ENCODE results near the gene NTM.

NTM gene

DNA sequence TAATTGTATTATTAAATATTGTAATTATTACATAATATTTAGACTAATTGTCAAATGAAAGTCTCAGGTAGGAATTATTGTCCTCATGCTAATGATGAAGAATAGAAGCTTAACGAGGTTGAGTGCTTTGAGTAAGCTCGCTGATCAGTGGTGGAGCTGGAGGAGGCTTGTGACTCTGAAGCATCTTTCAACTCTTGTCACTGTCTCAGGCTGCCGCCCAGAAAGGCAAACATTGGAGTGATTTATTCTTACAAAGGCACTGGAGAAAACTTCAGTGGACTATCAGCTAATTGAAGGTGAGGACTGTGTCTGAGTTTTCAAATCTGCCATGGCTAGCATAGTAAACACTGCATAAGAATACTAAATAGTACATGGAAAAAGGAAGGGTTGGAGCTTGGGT, 595.1 kb downstream of the NTM start:
- Histone ChIP-seq H3K9me3 (ENCODE audit: control insufficient read depth, low read length) (no peaks in the 10 kb centered on the region), H3K4me3 (ENCODE audit: extremely low read depth, insufficient read depth, low read length, poor library complexity, severe bottlenecking) (no peak overlapping the region), H3K4me1 (ENCODE audit: control insufficient read depth, insufficient read depth, low read length, poor library complexity, severe bottlenecking) (peaks cover 8% of the 10 kb centered on the region), H3K36me3 (ENCODE audit: control insufficient read depth, insufficient read depth, low read length) (peaks cover 9% of the 10 kb centered on the region), H3K27ac (ENCODE audit: low read depth, low read length, severe bottlenecking) (no peak overlapping the region)
- WGBS, 2 experiments (ENCODE audit: insufficient coverage in 2 of 2), result 92% methylated on average over 3 of the region's 3 CpGs; no CpG with 5 or more reads in 1 of the 2 experiments

DNA sequence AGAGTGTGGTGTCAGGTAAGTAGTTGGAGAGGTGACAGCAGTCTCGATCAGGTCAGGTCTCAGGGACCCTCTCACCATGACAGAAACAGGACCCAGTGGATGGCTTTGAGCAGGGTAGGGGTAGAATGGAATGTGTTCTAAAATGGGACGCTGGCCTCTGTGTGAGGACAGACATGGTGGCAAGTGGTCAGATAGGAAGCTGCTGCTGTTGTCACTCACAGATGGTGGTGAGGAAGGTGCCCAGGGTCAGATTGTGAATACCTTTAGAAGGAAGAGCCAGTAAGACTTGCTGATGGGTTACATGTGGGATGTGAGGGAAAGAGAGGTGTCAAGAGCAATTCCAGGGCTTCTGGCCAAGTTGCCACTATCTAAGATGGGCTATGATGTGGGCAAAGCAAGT, 596.3 kb downstream of the NTM start:
- peaks cover 8% of the 10 kb centered on the region for H3K4me1 ChIP-seq (ENCODE audit: control insufficient read depth, insufficient read depth, low read length, poor library complexity, severe bottlenecking)
- WGBS, 2 experiments (ENCODE audit: insufficient coverage in 2 of 2), result 92 to 95% methylated on average over 1 to 2 of the region's 2 CpGs
- no peak overlapping the region for H3K27ac ChIP-seq (ENCODE audit: low read depth, low read length, severe bottlenecking)
- H3K4me3 ChIP-seq (ENCODE audit: extremely low read depth, insufficient read depth, low read length, poor library complexity, severe bottlenecking), result no peak overlapping the region
- H3K36me3 ChIP-seq (ENCODE audit: control insufficient read depth, insufficient read depth, low read length), result peaks cover 2% of the 10 kb centered on the region
- H3K9me3 ChIP-seq (ENCODE audit: control insufficient read depth, low read length), result no peaks in the 10 kb centered on the region

DNA sequence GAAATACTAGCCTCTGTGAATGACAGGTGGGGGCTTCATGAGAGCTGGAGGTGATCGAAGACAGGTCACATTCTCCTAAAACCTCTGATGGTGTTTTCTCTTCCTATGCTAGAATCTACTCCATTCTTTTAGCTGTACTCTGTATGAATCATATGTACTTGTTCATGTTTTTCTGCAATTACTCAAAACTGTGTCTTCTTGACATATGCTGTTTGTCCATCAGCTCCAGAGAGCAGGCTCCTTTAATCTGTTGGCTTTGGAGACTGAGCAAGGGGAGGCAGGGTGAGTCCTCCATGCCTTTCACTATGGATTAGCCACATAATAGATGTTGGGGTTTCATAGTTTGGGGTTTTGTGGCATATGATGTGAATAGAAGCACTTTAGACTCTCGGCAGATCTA, 598.8 kb downstream of the NTM start:
- Histone ChIP-seq H3K9me3 (ENCODE audit: control insufficient read depth, low read length) (no peaks in the 10 kb centered on the region), H3K4me1 (ENCODE audit: control insufficient read depth, insufficient read depth, low read length, poor library complexity, severe bottlenecking) (peaks cover under 1% of the 10 kb centered on the region), H3K4me3 (ENCODE audit: extremely low read depth, insufficient read depth, low read length, poor library complexity, severe bottlenecking) (no peak overlapping the region), H3K27ac (ENCODE audit: low read depth, low read length, severe bottlenecking) (no peak overlapping the region), H3K36me3 (ENCODE audit: control insufficient read depth, insufficient read depth, low read length) (peaks cover 2% of the 10 kb centered on the region)
- WGBS, 2 experiments (ENCODE audit: insufficient coverage in 2 of 2), result 100% methylated on average over 1 of the region's 2 CpGs; no CpG with 5 or more reads in 1 of the 2 experiments

DNA sequence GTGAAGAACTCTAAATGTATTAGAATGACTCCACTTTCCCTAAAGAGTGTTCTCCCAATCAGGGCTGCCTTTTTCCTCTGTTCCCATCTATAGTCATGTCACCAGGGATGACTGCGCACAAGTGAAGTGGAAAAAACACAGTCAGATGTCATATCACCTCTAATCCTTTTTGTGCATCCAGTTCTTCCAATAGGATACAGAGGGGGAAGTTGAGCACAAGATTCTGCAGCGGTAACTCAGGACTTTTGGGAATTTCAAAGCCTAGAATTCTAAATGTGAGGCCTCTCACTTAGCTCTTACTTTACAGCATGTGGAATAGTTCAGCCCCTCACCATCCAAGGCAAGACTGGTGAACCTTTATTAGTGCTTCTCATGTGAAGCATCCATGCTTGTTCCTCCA, 602.6 kb downstream of the NTM start:
- no peak overlapping the region for H3K4me3 ChIP-seq (ENCODE audit: extremely low read depth, insufficient read depth, low read length, poor library complexity, severe bottlenecking)
- no peaks in the 10 kb centered on the region for H3K9me3 ChIP-seq (ENCODE audit: control insufficient read depth, low read length)
- H3K27ac ChIP-seq (ENCODE audit: low read depth, low read length, severe bottlenecking), result no peak overlapping the region
- H3K36me3 ChIP-seq (ENCODE audit: control insufficient read depth, insufficient read depth, low read length), result peaks cover 2% of the 10 kb centered on the region
- peaks cover 24% of the 10 kb centered on the region for H3K4me1 ChIP-seq (ENCODE audit: control insufficient read depth, insufficient read depth, low read length, poor library complexity, severe bottlenecking)
- WGBS, 2 experiments (ENCODE audit: insufficient coverage in 2 of 2), result 100% methylated on average over 1 of the region's 2 CpGs

DNA sequence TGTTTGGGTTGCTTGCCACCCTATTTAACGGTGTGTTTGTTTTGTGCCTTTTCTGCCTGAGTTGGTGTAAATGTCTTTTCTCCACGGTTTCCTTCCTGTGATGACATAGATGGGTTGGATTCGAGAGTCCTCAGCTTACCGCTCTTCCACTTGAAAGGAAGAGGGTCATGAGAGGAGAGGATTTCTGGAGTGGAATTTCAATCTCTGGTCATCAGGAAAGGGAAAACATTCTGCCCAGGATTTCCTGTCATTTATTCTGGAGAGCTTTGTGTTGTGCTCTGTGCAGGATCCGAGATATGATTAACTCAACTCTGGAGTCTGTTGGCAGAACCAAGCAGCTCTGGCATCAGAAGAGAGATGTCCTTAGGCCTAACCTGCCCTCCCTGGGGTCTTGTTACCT, 605.2 kb downstream of the NTM start:
- 72 to 85% methylated on average over 2 to 4 of the region's 5 CpGs for WGBS, 2 experiments (ENCODE audit: insufficient coverage in 2 of 2)
- Histone ChIP-seq H3K4me1 (ENCODE audit: control insufficient read depth, insufficient read depth, low read length, poor library complexity, severe bottlenecking) (peaks cover 28% of the 10 kb centered on the region), H3K36me3 (ENCODE audit: control insufficient read depth, insufficient read depth, low read length) (no peaks in the 10 kb centered on the region), H3K4me3 (ENCODE audit: extremely low read depth, insufficient read depth, low read length, poor library complexity, severe bottlenecking) (no peak overlapping the region), H3K9me3 (ENCODE audit: control insufficient read depth, low read length) (no peaks in the 10 kb centered on the region), H3K27ac (ENCODE audit: low read depth, low read length, severe bottlenecking) (no peak overlapping the region)

DNA sequence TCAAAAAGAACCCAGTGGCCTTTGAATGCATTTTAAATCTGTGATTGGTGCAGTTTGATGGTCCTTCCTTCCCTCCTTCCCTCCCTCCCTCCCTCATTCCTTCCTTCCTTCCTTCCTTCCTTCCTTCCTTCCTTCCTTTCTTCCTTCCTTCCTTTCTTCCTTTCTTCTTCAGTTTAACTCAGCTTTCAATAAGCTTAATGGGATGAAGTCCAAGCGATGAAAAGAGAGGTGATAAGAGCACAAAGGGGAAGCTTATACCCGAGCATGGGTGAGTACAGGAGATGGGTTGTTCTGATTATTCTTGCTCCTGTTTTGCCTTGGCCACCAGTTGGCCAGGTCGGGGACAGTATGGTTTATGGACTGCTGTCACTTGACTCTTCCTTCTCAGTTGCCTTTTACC, 605.6 kb downstream of the NTM start:
- H3K9me3 ChIP-seq (ENCODE audit: control insufficient read depth, low read length), result no peaks in the 10 kb centered on the region
- H3K36me3 ChIP-seq (ENCODE audit: control insufficient read depth, insufficient read depth, low read length), result no peaks in the 10 kb centered on the region
- no peak overlapping the region for H3K27ac ChIP-seq (ENCODE audit: low read depth, low read length, severe bottlenecking)
- H3K4me1 ChIP-seq (ENCODE audit: control insufficient read depth, insufficient read depth, low read length, poor library complexity, severe bottlenecking), result peaks cover 28% of the 10 kb centered on the region
- no peak overlapping the region for H3K4me3 ChIP-seq (ENCODE audit: extremely low read depth, insufficient read depth, low read length, poor library complexity, severe bottlenecking)
- 83 to 84% methylated on average over 2 of the region's 3 CpGs for WGBS, 2 experiments (ENCODE audit: insufficient coverage in 2 of 2)

DNA sequence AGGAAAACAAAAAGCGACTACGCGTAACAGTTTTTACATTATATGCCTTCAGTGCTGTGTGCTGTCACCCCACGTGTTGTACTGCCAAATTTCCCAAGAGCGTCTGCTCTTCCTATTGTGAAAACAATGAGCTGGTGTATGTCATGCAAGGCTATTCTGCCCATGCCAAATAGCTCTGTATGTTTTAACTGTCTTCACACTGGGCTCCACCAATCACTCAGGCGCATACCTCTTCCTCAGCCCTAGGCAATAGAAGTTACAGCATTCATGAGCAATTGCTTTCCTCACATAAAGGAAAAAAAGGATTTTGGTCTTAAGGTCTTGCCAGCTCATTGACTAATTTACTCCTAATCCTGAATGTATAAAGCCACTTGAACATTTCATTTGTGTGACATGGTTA, 606.8 kb downstream of the NTM start:
- WGBS, 2 experiments (ENCODE audit: insufficient coverage in 2 of 2), result 66 to 68% methylated on average over 5 to 6 of the region's 6 CpGs
- Histone ChIP-seq H3K4me3 (ENCODE audit: extremely low read depth, insufficient read depth, low read length, poor library complexity, severe bottlenecking) (no peak overlapping the region), H3K27ac (ENCODE audit: low read depth, low read length, severe bottlenecking) (peak overlapping the region; percentile 61), H3K4me1 (ENCODE audit: control insufficient read depth, insufficient read depth, low read length, poor library complexity, severe bottlenecking) (peaks cover 32% of the 10 kb centered on the region), H3K36me3 (ENCODE audit: control insufficient read depth, insufficient read depth, low read length) (no peaks in the 10 kb centered on the region), H3K9me3 (ENCODE audit: control insufficient read depth, low read length) (no peaks in the 10 kb centered on the region)

DNA sequence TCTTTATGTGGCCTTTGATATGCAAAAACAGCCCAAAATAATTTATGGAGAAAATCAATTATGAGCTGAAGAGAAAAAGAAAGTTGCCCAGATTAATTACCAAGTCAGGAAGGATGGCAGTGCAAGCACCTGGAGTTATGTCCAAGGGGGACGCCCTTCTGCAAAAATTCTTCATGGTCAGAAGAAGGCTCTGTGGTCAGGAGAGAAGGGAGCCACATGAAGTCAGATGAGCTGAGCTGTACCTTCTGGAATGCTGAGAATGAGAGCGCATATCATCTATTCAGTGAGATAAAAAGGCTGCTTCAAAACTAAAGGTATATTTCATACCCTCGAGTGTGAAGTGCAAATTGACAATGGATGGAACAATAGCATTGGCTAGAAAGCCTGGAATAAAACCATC, 607.4 kb downstream of the NTM start:
- H3K27ac ChIP-seq (ENCODE audit: low read depth, low read length, severe bottlenecking), result peak overlapping the region; percentile 61
- WGBS, 2 experiments (ENCODE audit: insufficient coverage in 2 of 2), result 36 to 69% methylated on average over 2 of the region's 3 CpGs
- H3K4me3 ChIP-seq (ENCODE audit: extremely low read depth, insufficient read depth, low read length, poor library complexity, severe bottlenecking), result no peak overlapping the region
- H3K9me3 ChIP-seq (ENCODE audit: control insufficient read depth, low read length), result no peaks in the 10 kb centered on the region
- peaks cover 35% of the 10 kb centered on the region for H3K4me1 ChIP-seq (ENCODE audit: control insufficient read depth, insufficient read depth, low read length, poor library complexity, severe bottlenecking)
- no peaks in the 10 kb centered on the region for H3K36me3 ChIP-seq (ENCODE audit: control insufficient read depth, insufficient read depth, low read length)

DNA sequence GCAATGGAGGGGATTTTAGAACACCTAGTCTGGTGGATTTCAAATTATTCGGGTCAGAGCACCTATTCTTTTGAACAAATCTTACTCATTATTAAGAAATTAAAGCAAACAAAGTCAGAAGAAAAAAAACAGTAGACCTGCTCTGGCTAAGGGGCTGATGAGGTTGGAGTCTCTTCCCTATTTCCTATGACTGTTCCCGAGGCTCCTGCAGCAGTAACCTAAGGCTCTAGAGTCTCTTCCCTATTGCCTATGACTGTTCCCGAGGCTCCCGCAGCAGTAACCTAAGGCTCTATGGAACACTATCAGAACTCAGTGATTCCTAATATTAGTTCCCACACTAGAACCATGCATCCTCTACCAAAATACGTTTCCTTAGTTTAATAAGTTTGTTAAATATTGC, 607.9 kb downstream of the NTM start:
- WGBS, 2 experiments (ENCODE audit: insufficient coverage in 2 of 2), result 11 to 36% methylated on average over 3 of the region's 5 CpGs
- H3K4me1 ChIP-seq (ENCODE audit: control insufficient read depth, insufficient read depth, low read length, poor library complexity, severe bottlenecking), result peaks cover 35% of the 10 kb centered on the region
- no peak overlapping the region for H3K4me3 ChIP-seq (ENCODE audit: extremely low read depth, insufficient read depth, low read length, poor library complexity, severe bottlenecking)
- H3K36me3 ChIP-seq (ENCODE audit: control insufficient read depth, insufficient read depth, low read length), result no peaks in the 10 kb centered on the region
- no peak overlapping the region for H3K27ac ChIP-seq (ENCODE audit: low read depth, low read length, severe bottlenecking)
- H3K9me3 ChIP-seq (ENCODE audit: control insufficient read depth, low read length), result no peaks in the 10 kb centered on the region

DNA sequence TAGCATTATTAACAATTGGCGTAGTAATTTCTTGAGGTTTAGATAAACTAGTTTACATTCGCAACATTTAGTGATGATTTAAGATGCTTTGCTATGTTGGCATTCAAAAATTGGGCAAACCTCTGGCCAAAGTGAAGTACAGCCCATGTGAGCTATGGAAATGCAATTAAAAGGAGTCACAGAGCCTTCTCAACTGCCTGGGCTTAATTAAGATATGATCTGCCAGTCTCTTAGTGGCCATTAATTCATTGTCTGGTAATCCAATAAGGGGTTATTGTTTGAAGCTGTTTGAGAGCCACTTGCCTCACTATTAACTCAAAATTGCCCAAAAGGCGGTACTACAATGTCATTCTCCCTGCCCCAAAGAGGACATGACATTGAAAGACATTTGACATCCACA, 608.9 kb downstream of the NTM start:
- Histone ChIP-seq H3K36me3 (ENCODE audit: control insufficient read depth, insufficient read depth, low read length) (no peaks in the 10 kb centered on the region), H3K9me3 (ENCODE audit: control insufficient read depth, low read length) (no peaks in the 10 kb centered on the region), H3K4me3 (ENCODE audit: extremely low read depth, insufficient read depth, low read length, poor library complexity, severe bottlenecking) (no peak overlapping the region), H3K27ac (ENCODE audit: low read depth, low read length, severe bottlenecking) (no peak overlapping the region), H3K4me1 (ENCODE audit: control insufficient read depth, insufficient read depth, low read length, poor library complexity, severe bottlenecking) (peaks cover 35% of the 10 kb centered on the region)
- 100% methylated on average over 2 of the region's 3 CpGs for WGBS, 2 experiments (ENCODE audit: insufficient coverage in 2 of 2)

DNA sequence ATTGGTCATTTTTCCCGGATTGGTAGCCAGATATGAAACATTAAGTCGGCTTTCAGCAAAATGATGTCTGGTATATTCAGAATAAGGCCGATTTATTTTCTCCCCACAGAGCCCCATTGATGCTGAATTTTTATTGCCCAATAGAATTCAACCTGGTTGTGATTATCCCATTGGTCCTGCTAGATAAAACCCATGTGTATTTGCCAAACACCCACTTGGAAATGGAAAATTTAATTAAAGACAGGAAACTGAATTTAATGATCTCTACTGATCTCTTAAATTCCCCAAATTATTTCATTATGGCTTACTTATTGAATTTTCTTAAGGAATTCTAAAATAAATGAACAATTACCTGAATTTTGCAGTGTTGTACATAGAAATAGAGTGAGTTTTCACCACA, 609.8 kb downstream of the NTM start:
- WGBS, 2 experiments (ENCODE audit: insufficient coverage in 2 of 2), result 67 to 93% methylated on average over 1 to 2 of the region's 3 CpGs
- no peak overlapping the region for H3K4me3 ChIP-seq (ENCODE audit: extremely low read depth, insufficient read depth, low read length, poor library complexity, severe bottlenecking)
- H3K4me1 ChIP-seq (ENCODE audit: control insufficient read depth, insufficient read depth, low read length, poor library complexity, severe bottlenecking), result peaks cover 35% of the 10 kb centered on the region
- H3K27ac ChIP-seq (ENCODE audit: low read depth, low read length, severe bottlenecking), result no peak overlapping the region
- H3K9me3 ChIP-seq (ENCODE audit: control insufficient read depth, low read length), result peaks cover under 1% of the 10 kb centered on the region
- H3K36me3 ChIP-seq (ENCODE audit: control insufficient read depth, insufficient read depth, low read length), result no peaks in the 10 kb centered on the region
